GM18498 (cell line): ENCODE results near the gene ALOX12B.
"Not testable (repeated sequence)": the region's sequence is repeated elsewhere in the genome, so short reads cannot be mapped to it uniquely, and the experiment has no call there.

Experiments used
- ATAC-seq: cut with Tn5 transposase; IDR thresholded peaks from one replicate; pipeline ENCODE4 v1.9.1; 2021; ENCODE audit warnings: mild to moderate bottlenecking, moderate library complexity; ENCODE audit not compliant: unreplicated experiment

ALOX12B gene

GRCh38 chr17:8046929-8047768, 40.4 kb downstream of the ALOX12B start:
- no peak for ATAC-seq

- ATAC-seq = no peak
Observed at GRCh38 chr17:8046306-8046928, 41.1 kb downstream of the ALOX12B start.

GRCh38 chr17:8044819-8045810, 42.4 kb downstream of the ALOX12B start:
- ATAC-seq = no peak

GRCh38 chr17:8041979-8042378, 45.5 kb downstream of the ALOX12B start:
- ATAC-seq = no peak

- ATAC-seq = no peak
Observed at GRCh38 chr17:8041249-8041928, 46.1 kb downstream of the ALOX12B start.

- no peak for ATAC-seq
Observed at GRCh38 chr17:8039611-8040168, 47.8 kb downstream of the ALOX12B start.

- no peak for ATAC-seq
Observed at GRCh38 chr17:8038954-8039610, 48.4 kb downstream of the ALOX12B start, which contains the start of gene ALOX15B. Gene ALOX15B, plus strand, starts transcription at chr17:8039059. Its CDS starts 97 bp downstream, at chr17:8039156.

GRCh38 chr17:8032442-8032841, 55.1 kb downstream of the ALOX12B start:
- ATAC-seq = no peak

GRCh38 chr17:8031950-8032349, 55.6 kb downstream of the ALOX12B start:
- ATAC-seq = no peak

GRCh38 chr17:8031261-8031661, 56.3 kb downstream of the ALOX12B start:
- ATAC-seq = no peak

- ATAC-seq = no peak
Observed at GRCh38 chr17:8029121-8029520, 58.4 kb downstream of the ALOX12B start.

- ATAC-seq = no peak
Observed at GRCh38 chr17:8025176-8025911, 62.2 kb downstream of the ALOX12B start.

- not testable (repeated sequence) for ATAC-seq
Observed at GRCh38 chr17:8024161-8024560, 63.4 kb downstream of the ALOX12B start.
